HepG2 (cell line): ENCODE data around the gene DNASE2. TPM values are rescaled to one million over a fixed set of nuclear protein-coding genes. Genes with fewer than 3 reads are reported as not detected.

Experiments used
- ATAC-seq: fragments of 200-7000 bp; cut with Tn5 transposase; 3 replicates; pipeline ENCODE4 v1.9.1; 2020; ENCODE audit warnings: mild to moderate bottlenecking, moderate library complexity
- BruUV-seq: library from RNA; stranded (reverse); fragments of 400-500 nt; replicated peaks from 2 replicates; lab custom pipeline; 2021; lab: Mats Ljungman, UMichigan
- CTCF ChIA-PET: fragments of 300-600 bp; formaldehyde crosslinking; extraction: SDS; loops from one replicate; lab custom pipeline; 2021; ENCODE audit warnings: low total read pairs, inconsistent platforms, low intra/inter-chr PET ratio; lab: Yijun Ruan, JAX
- POLR2A ChIA-PET: fragments of 350-600 bp; sonication (Branson Sonifier 250); formaldehyde crosslinking; loops from one replicate; lab custom pipeline; 2020; ENCODE audit warnings: antibody characterized with exemption, inconsistent platforms; lab: Yijun Ruan, JAX
- DNase-seq: peaks from one replicate; pipeline ENCODE4 v3.0.0-alpha.2; 2015; ENCODE audit warnings: low spot score
- FAIRE-seq: peaks from 3 replicates; lab custom pipeline; 2011; peaks lifted over from hg19 to GRCh38; lab: Jason Lieb, UNC
- H2AFZ ChIP-seq: one replicate; pipeline ENCODE4 v1.6.1; 2011; ENCODE audit warnings: low read length, inconsistent platforms
- H3K27ac ChIP-seq: fragments of 300-600 bp; 3 replicates; pipeline ENCODE4 v1.8.0; 2011; ENCODE audit warnings: mixed run types, mild to moderate bottlenecking, mixed read lengths, low read length, inconsistent platforms; ENCODE audit not compliant: insufficient read depth; ENCODE audit errors: extremely low read length
- H3K27me3 ChIP-seq, 2 experiments: fragments of 200-600 bp in 1 of 2; 2 replicates in 1 of 2; 3 replicates in 1 of 2; pipeline versions ENCODE4 v1.6.0 to v1.8.0; 2011; ENCODE audit warnings: low read length in 2 of 2, mild to moderate bottlenecking in 2 of 2, moderate library complexity in 2 of 2, inconsistent platforms in 1 of 2; ENCODE audit not compliant: insufficient read depth in 2 of 2, control insufficient read depth in 1 of 2
- H3K36me3 ChIP-seq, 2 experiments: fragments of 200-600 bp in 1 of 2; replicated peaks in 1 of 2; 2 replicates in 1 of 2; 3 replicates in 1 of 2; pipeline versions ENCODE4 v1.5.1 to v1.8.0; 2011; ENCODE audit warnings: low read length in 2 of 2, inconsistent platforms in 1 of 2; ENCODE audit not compliant: insufficient read depth in 2 of 2, control insufficient read depth in 1 of 2
- H3K4me1 ChIP-seq: 2 replicates; pipeline ENCODE4 v1.5.1; 2012; ENCODE audit warnings: low read length, inconsistent platforms; ENCODE audit not compliant: insufficient read depth
- H3K4me2 ChIP-seq: 2 replicates; pipeline ENCODE4 v1.6.0; 2011; ENCODE audit warnings: low read depth, low read length, inconsistent platforms
- H3K4me3 ChIP-seq, 3 experiments: fragments of 200-600 bp in 1 of 3; sonication (generic), shearing (Covaris generic) in 1 of 3; replicated peaks in 1 of 3; 2 replicates each; pipeline ENCODE4 v1.5.1; 2011 to 2016; ENCODE audit warnings: low read length in 3 of 3, inconsistent platforms in 2 of 3, low read depth in 2 of 3, mild to moderate bottlenecking in 2 of 3, control low read depth in 1 of 3, mixed read lengths in 1 of 3; ENCODE audit not compliant: insufficient read depth in 1 of 3
- H3K79me2 ChIP-seq: one replicate; pipeline ENCODE4 v1.6.1; 2011; ENCODE audit warnings: low read length, inconsistent platforms; ENCODE audit not compliant: insufficient read depth
- H3K9ac ChIP-seq: 2 replicates; pipeline ENCODE4 v1.6.0; 2011; ENCODE audit warnings: mild to moderate bottlenecking, low read depth, low read length, inconsistent platforms; ENCODE audit not compliant: insufficient read depth
- H3K9me3 ChIP-seq: 2 replicates; pipeline ENCODE4 v1.5.1; 2012; ENCODE audit warnings: mild to moderate bottlenecking, low read length
- H4K20me1 ChIP-seq: 2 replicates; pipeline ENCODE4 v1.6.0; 2011; ENCODE audit warnings: inconsistent platforms, mild to moderate bottlenecking, low read length, moderate library complexity; ENCODE audit not compliant: insufficient read depth
- ARID2 ChIP-seq: sonication (generic); formaldehyde crosslinking; IDR thresholded peaks from 2 replicates; pipeline ENCODE4 v1.8.1; 2022; ENCODE audit warnings: mild to moderate bottlenecking, missing genetic modification reagents, borderline replicate concordance
- JUN ChIP-seq: sonication (generic); formaldehyde crosslinking; IDR thresholded peaks from 2 replicates; pipeline ENCODE4 v1.4.0; 2020; ENCODE audit warnings: mild to moderate bottlenecking, missing genetic modification reagents
- KDM5B ChIP-seq: sonication (generic); formaldehyde crosslinking; IDR thresholded peaks from 2 replicates; pipeline ENCODE4 v1.4.0; 2020; ENCODE audit warnings: missing genetic modification reagents, mild to moderate bottlenecking, borderline replicate concordance
- KMT2A ChIP-seq: sonication (generic); formaldehyde crosslinking; IDR thresholded peaks from 2 replicates; pipeline ENCODE4 v1.4.0; 2020; ENCODE audit warnings: missing genetic modification reagents
- PBX2 ChIP-seq: IDR thresholded peaks from 2 replicates; pipeline ENCODE4 v1.6.1; 2016; ENCODE audit warnings: control low read depth
- RELA ChIP-seq: sonication (generic); formaldehyde crosslinking; IDR thresholded peaks from 2 replicates; pipeline ENCODE4 v1.4.0; 2020; ENCODE audit warnings: missing genetic modification reagents
- SRSF1 ChIP-seq: fragments of 200-400 bp; formaldehyde crosslinking; optimal IDR thresholded peaks from 2 replicates; pipeline ENCODE3; 2017; ENCODE audit warnings: mild to moderate bottlenecking, low read depth, low read length, moderate library complexity
- SRY ChIP-seq: sonication (generic); formaldehyde crosslinking; IDR thresholded peaks from 2 replicates; pipeline ENCODE4 v1.8.0; 2022; ENCODE audit warnings: mild to moderate bottlenecking, missing genetic modification reagents
- THAP11 ChIP-seq: IDR thresholded peaks from 2 replicates; pipeline ENCODE4 v1.6.1; 2016; ENCODE audit warnings: missing biosample characterization, missing genetic modification reagents
- ZBTB33 ChIP-seq: sonication (generic); formaldehyde crosslinking; IDR thresholded peaks from 2 replicates; pipeline ENCODE4 v1.4.0; 2020; ENCODE audit warnings: missing genetic modification reagents
- ZNF564 ChIP-seq: sonication (generic); formaldehyde crosslinking; IDR thresholded peaks from 2 replicates; pipeline ENCODE4 v1.8.1; 2023; ENCODE audit warnings: mild to moderate bottlenecking, missing genetic modification reagents
- ZNF713 ChIP-seq: sonication (generic); formaldehyde crosslinking; IDR thresholded peaks from 2 replicates; pipeline ENCODE4 v1.4.0; 2020; ENCODE audit warnings: mild to moderate bottlenecking, missing genetic modification reagents
- ZNF788 ChIP-seq: sonication (generic); formaldehyde crosslinking; IDR thresholded peaks from 2 replicates; pipeline ENCODE4 v1.5.0; 2020; ENCODE audit warnings: mild to moderate bottlenecking, missing genetic modification reagents, borderline replicate concordance
- ZSCAN25 ChIP-seq: sonication (generic); formaldehyde crosslinking; IDR thresholded peaks from 2 replicates; pipeline ENCODE4 v1.8.0; 2022; ENCODE audit warnings: mild to moderate bottlenecking, missing genetic modification reagents
- WGBS: methylation state at CpG from one replicate; pipeline ENCODE4 v1.1.6; 2017; ENCODE audit warnings: low lambda C conversion rate; 5-methylcytosine and 5-hydroxymethylcytosine counted together
- in situ Hi-C: cut with HindIII; loops from 2 replicates; pipeline ENCODE4 v1.10.0; 2017; ENCODE audit warnings: low pct_unique_long_range_greater_than_20kb; ENCODE audit not compliant: extremely low pct_ligation_motif_present
- intact Hi-C: fragments of 100-400 bp; cut with micrococcal nuclease; formaldehyde crosslinking; loops from one replicate; pipeline ENCODE4 v1.10.0; 2022; ENCODE audit not compliant: unreplicated experiment
- polyA plus RNA-seq, 8 experiments: library from polyadenylated mRNA; depleted of rRNA in 3 of 8; stranded (reverse) in 7 of 8; unstranded in 1 of 8; fragments of >200 nt; fragmentation: Illumina TruSeq in 4 of 8; extraction: Trizol in 4 of 8; gene quantifications; 2 replicates each; pipeline versions ENCODE4 v1.2.1 to v1.2.3, GENCODE V29; 2011 to 2016; ENCODE audit warnings: low read depth in 4 of 8, missing spikeins in 1 of 8, mixed read lengths in 1 of 8; ENCODE audit not compliant: insufficient read depth in 1 of 8
- total RNA-seq, 5 experiments: library from RNA; depleted of rRNA; stranded (reverse); fragments of >200 nt; fragmentation: Illumina TruSeq; extraction: Trizol; gene quantifications; 2 replicates each; pipeline ENCODE4 v1.2.3, GENCODE V29; 2016; ENCODE audit warnings: low read depth in 1 of 5
- TF ChIP-seq, protein P1 (sequence below): sonication (generic); formaldehyde crosslinking; IDR thresholded peaks from 2 replicates; pipeline ENCODE4 v1.8.1; 2023; ENCODE audit warnings: missing genetic modification reagents, mild to moderate bottlenecking, borderline replicate concordance
- TF ChIP-seq, protein P2 (sequence below): sonication (generic); formaldehyde crosslinking; IDR thresholded peaks from 2 replicates; pipeline ENCODE4 v1.4.0; 2020; ENCODE audit warnings: missing genetic modification reagents
- TF ChIP-seq, protein P3 (sequence below): IDR thresholded peaks from 2 replicates; pipeline ENCODE4 v1.6.1; 2016; ENCODE audit warnings: missing compliant biosample characterization, missing genetic modification reagents, borderline replicate concordance

The DNASE2 gene
- total and polyA plus RNA-seq, 2 of the 13 experiments (the other 11 are each of a cell fraction or from before 2014, with no cell fraction given): 7.5 to 16.2 TPM

GRCh38 chr19:12884926-12885748 is 3.9 kb upstream of the DNASE2 start:
- ChIA-PET CTCF (interaction anchor here (1.9 kb wide), 1 partner anchor 80 kb away, joined by 10 read pairs; no protein-coding TSS in a partner anchor), POLR2A (interaction anchor here (0.6 to 1.4 kb wide), 7 partner anchors 12 to 444 kb away, joined by 3 to 6 read pairs (median 3); no protein-coding TSS in a partner anchor)
- H3K36me3 ChIP-seq: no peaks in the 10 kb centered on the region
- H2AFZ ChIP-seq: no peak overlapping the region
- peaks cover 0 to 18% of the 10 kb centered on the region in 2 experiments; a peak in 3 of 5 replicates for H3K27me3 ChIP-seq
- ATAC-seq (peak; percentile 76), DNase-seq (peak; percentile 29), FAIRE-seq (no peak)
- WGBS: 92% methylated on average over 15 of the region's 73 CpGs
- H3K9ac ChIP-seq: peak overlapping the region; percentile 22; the same call in 1 of the 2 replicates
- BruUV-seq: no TSS peak
- peak overlapping the region; percentile 48 to 69 (median 59) for H3K4me3 ChIP-seq
- H3K4me1 ChIP-seq: peaks cover 36% of the 10 kb centered on the region
- no peak overlapping the region for H3K27ac ChIP-seq
- in situ Hi-C loops: no loop called here
- peak overlapping the region; percentile 80 for H3K4me2 ChIP-seq
- no peaks in the 10 kb centered on the region for H4K20me1 ChIP-seq
- peaks cover 13% of the 10 kb centered on the region for H3K9me3 ChIP-seq
- H3K79me2 ChIP-seq: no peaks in the 10 kb centered on the region
- intact Hi-C loops: loop anchor here (1.0 kb wide), 1 partner anchor 80 kb away; no protein-coding TSS in a partner anchor
- TF ChIP-seq PBX2 (CRISPR knock-in tag) (no peak), SRY (CRISPR knock-in tag) (0 out of 2 replicates have a peak, but pooled peaks have one; percentile 22), THAP11 (CRISPR knock-in tag) (peak; percentile 17; the same call in 1 of the 2 replicates), ZNF788 (CRISPR knock-in tag) (0 out of 2 replicates have a peak, but pooled peaks have one; percentile 17), ARID2 (peak; percentile 81; the same call in 1 of the 2 replicates), RELA (CRISPR knock-in tag) (no peak), SRSF1 (no peak), KDM5B (CRISPR knock-in tag) (peak; percentile 50; the same call in 1 of the 2 replicates), ZSCAN25 (CRISPR knock-in tag) (no peak), ZBTB33 (CRISPR knock-in tag) (peak; percentile 31; the same call in 1 of the 2 replicates), KMT2A (0 out of 2 replicates have a peak, but pooled peaks have one; percentile 24), JUN (CRISPR knock-in tag) (no peak), ZNF713 (CRISPR knock-in tag) (no peak), ZNF564 (CRISPR knock-in tag) (0 out of 2 replicates have a peak, but pooled peaks have one; percentile 19)
- TF ChIP-seq, protein P1, sequence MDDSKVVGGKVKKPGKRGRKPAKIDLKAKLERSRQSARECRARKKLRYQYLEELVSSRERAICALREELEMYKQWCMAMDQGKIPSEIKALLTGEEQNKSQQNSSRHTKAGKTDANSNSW (CRISPR knock-in tag): no peak
- TF ChIP-seq, protein P2, sequence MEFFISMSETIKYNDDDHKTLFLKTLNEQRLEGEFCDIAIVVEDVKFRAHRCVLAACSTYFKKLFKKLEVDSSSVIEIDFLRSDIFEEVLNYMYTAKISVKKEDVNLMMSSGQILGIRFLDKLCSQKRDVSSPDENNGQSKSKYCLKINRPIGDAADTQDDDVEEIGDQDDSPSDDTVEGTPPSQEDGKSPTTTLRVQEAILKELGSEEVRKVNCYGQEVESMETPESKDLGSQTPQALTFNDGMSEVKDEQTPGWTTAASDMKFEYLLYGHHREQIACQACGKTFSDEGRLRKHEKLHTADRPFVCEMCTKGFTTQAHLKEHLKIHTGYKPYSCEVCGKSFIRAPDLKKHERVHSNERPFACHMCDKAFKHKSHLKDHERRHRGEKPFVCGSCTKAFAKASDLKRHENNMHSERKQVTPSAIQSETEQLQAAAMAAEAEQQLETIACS (CRISPR knock-in tag): peak; percentile 85
- TF ChIP-seq, protein P3, sequence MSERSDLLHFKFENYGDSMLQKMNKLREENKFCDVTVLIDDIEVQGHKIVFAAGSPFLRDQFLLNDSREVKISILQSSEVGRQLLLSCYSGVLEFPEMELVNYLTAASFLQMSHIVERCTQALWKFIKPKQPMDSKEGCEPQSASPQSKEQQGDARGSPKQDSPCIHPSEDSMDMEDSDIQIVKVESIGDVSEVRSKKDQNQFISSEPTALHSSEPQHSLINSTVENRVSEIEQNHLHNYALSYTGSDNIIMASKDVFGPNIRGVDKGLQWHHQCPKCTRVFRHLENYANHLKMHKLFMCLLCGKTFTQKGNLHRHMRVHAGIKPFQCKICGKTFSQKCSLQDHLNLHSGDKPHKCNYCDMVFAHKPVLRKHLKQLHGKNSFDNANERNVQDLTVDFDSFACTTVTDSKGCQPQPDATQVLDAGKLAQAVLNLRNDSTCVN: no peak
